UCSD-AML1 (cell line): Measurements from ENCODE around the gene CIAO3.

Experiments used
- DNase-seq: peaks from one replicate; lab custom pipeline; 2025; ENCODE audit not compliant: unreplicated experiment; lab: John Stamatoyannopoulos, UW

CIAO3 gene

GRCh38 chr16:725041-725376, 15.8 kb downstream of the CIAO3 start:
- no peak for DNase-seq

- no peak for DNase-seq
Measured at GRCh38 chr16:724188-725040, 16.4 kb downstream of the CIAO3 start.

GRCh38 chr16:723695-724094, 17.1 kb downstream of the CIAO3 start:
- no peak for DNase-seq

GRCh38 chr16:722835-723633, 17.8 kb downstream of the CIAO3 start:
- no peak for DNase-seq

GRCh38 chr16:721765-722540, 18.8 kb downstream of the CIAO3 start:
- DNase-seq = no peak

- DNase-seq = peak; percentile 85
Measured at GRCh38 chr16:720990-721764, 19.6 kb downstream of the CIAO3 start, which contains the start of gene ANTKMT. TSS of gene ANTKMT (plus strand) at chr16:721146. CDS start at chr16:721275, 129 bp downstream.

GRCh38 chr16:720447-720989, 20.3 kb downstream of the CIAO3 start:
- DNase-seq = peak; percentile 79

- DNase-seq = peak; percentile 64
Measured at GRCh38 chr16:719815-720446, 20.9 kb downstream of the CIAO3 start.

GRCh38 chr16:718922-719321, 21.9 kb downstream of the CIAO3 start:
- DNase-seq = no peak

GRCh38 chr16:718389-718788, 22.4 kb downstream of the CIAO3 start:
- no peak for DNase-seq

- no peak for DNase-seq
Measured at GRCh38 chr16:717450-718245, 23.1 kb downstream of the CIAO3 start.

- no peak for DNase-seq
Measured at GRCh38 chr16:716768-717325, 23.9 kb downstream of the CIAO3 start.

- no peak for DNase-seq
Measured at GRCh38 chr16:716200-716568, 24.6 kb downstream of the CIAO3 start.

- peak; percentile 43 for DNase-seq
Measured at GRCh38 chr16:715477-716199, 25.2 kb downstream of the CIAO3 start.

- peak; percentile 88 for DNase-seq
Measured at GRCh38 chr16:714558-715476, 26.0 kb downstream of the CIAO3 start, which contains the start of gene METRN. TSS of gene METRN (plus strand) at chr16:715118. CDS start at chr16:715290, 172 bp downstream.

GRCh38 chr16:714079-714478, 26.7 kb downstream of the CIAO3 start:
- peak; percentile 27 for DNase-seq

- peak; percentile 63 for DNase-seq
Measured at GRCh38 chr16:712740-713250, 28.0 kb downstream of the CIAO3 start.
